Bone marrow (tissue), 2 donors: Measurements from ENCODE around the gene USP26.
"Not testable (repeated sequence)": the region's sequence is repeated elsewhere in the genome, so short reads cannot be mapped to it uniquely, and the experiment has no call there.

ENCODE experiments used
- DNase-seq, 2 donors: peaks; one replicate each; lab custom pipeline; 2025; lab: John Stamatoyannopoulos, UW

USP26 gene

DNA sequence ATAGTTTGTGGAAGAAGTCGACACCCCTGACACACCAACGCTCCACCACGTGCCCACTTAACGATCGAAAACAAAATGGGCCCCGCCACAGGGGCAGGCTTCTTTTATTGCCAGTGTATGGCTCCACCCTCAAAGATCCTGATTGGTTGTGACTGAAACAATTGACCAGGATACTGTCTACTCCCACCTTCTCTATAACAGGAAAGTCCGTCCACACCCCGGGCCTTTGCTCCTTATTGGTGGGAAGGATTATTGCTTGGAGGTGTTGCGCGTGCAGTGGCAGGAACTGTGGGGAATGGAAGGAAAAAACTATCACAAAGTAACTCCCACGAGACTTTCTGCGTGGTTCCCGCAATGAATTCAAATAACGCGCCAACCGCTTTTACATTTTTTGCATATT is at the start of gene USP26:
Gene USP26, minus strand, starts transcription at position 79 of the 400 bp plus-strand sequence. CDS start 68,889 bp downstream, outside the sequence.
- no peak for DNase-seq

DNA sequence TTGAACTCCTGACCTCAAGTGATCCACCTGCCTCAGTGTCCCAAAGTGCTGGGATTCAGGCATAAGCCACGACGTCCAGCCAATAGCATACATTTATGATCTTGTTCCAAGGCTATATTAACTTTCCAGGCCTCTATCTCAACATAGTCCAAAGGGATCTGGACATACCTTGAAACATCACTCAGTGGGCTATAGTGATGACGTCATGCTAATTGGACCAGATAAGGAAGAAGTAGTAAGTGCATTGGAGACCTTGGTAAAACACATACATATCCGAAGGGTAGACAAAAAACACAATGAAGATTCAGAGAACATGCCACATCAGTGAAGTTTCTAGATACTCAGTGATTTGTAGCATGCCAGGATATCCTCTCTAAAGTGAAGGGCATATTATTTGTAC is 37.4 kb upstream of the USP26 start:
- no peak for DNase-seq

- DNase-seq = no peak
These were observed 23.5 kb upstream of the USP26 start for GRCh38 chrX:133120406-133120805.

- no peak for DNase-seq
These were observed 2.7 kb downstream of the USP26 start for GRCh38 chrX:133094098-133094731.

DNA sequence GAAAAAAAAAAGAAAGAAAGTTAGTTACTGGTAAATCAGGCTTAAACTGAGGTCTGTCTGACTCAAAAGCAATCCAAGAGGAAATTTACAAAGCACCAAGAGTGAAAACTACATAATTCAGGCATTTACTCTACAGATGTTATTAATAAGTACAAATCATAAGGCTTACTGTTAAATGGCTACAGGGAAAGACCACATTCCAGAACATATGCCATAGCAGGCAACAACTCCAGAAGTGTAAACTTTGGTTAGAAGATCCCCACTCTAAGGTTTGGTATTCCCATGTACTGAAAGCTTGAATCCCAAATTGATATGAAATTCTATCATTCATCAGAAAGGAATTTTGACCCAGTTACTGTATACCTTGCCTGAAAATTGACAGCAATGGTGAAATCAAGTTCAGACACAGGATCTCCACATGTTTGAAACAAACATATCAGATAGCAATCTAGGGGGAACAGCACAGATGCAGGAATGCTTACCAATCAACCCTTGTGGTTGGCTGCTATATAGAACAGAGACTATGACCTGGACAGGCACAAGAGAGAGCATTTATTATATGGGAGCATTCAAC is 6.6 kb downstream of the USP26 start:
- no peak for DNase-seq

- DNase-seq = no peak
These were observed 7.5 kb downstream of the USP26 start for GRCh38 chrX:133089411-133089810.

DNA sequence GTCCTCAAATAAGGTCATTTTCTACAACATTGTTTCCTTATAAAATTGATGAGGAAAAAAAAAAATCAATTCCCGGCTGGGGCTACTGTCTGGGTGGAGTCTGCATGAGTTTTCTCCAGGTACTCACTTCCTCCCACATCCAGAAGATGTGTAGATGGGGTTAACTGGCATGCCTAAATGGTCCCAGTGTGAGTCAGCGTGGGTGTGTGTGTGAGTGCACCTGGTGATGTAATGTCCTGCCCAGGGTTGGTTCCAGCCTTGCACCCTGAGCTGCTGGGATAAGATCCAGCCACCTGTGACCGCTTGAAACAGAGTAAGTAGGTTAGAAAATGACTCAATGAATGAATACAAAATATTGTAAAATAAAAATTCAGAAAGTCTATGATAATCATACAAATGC is 11.1 kb downstream of the USP26 start:
- DNase-seq = no peak

GRCh38 chrX:133085056-133085455 is 11.9 kb downstream of the USP26 start:
- not testable (repeated sequence) for DNase-seq

DNA sequence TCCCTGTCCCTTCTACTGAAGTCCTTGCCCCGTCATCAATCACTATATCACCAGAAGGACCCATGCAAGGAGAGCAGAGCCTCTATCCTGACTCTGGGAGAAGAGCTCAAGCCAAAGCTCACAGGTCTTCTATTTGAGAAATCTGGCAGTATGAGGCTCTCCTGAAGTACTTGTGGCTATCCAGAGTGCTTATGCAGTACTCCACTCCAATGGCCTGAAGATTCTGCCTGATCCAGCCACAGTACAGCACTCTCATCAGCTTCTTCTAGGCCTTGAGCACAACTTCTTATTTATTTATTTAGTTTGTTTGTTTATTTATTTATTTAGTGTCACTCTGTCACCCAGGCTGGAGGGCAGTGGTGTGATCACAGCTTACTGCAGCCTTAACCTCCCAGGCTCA is 13.0 kb downstream of the USP26 start:
- DNase-seq = no peak

GRCh38 chrX:133081990-133082389 is 14.9 kb downstream of the USP26 start:
- DNase-seq = no peak

DNA sequence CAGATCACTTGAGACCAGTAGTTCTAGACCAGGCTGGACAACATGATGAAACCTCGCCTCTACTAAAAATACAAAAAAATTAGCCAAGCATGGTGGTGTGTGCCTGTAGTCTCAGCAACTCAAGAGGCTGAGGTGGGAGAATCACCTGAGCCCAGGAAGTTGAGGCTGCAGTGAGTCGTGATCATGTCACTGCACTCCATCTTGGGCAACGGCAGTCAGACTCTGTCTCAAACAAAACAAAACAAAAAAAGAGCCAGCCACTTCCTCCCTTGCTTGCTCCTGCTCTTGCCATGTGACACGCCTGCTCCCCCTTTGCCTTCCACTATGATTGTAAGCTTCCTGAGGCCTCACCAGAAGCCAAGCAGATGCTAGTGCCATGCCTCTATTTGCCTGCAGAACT is 19.1 kb downstream of the USP26 start:
- not testable (repeated sequence) for DNase-seq

- no peak for DNase-seq
These were observed 24.3 kb downstream of the USP26 start for GRCh38 chrX:133072566-133072965.

DNA sequence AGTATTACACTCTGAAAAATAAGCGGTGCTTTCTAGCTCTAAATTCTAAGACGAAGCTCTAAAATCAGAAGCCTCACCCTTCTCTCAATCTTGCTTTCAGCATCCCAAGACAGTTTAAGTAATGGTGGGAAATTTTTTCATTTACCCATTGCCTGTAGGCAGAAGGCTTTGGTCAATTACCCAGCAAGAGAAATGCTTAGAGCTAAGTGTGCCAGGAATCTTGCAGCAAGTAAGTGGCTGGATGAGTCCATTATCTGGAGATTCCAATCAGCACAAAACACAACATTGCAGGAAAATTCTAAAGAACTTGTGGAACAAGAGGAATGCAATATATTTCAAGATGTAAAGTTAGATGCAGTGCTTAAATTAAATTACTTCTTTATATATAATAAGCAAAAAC is 28.4 kb downstream of the USP26 start:
- no peak for DNase-seq

DNA sequence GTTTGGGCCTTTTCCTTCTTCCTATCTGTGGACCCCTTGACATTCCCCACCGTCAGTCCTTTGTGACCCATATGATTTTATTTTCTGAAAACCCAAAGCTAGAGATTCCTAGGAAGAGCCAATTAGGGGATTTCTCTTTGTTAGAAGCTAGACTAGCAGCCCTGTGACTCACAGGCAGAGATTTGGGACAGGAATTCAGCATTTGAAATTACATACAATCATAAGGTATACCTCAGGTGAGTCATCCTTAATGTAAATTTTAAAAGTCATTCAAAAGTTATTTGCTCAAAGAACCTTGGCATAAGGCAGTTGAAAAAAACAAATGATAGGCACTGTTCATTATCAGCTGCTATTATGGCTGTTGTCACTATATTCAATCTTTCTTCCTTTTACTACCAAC is 40.6 kb downstream of the USP26 start:
- no peak for DNase-seq

- no peak for DNase-seq
These were observed 42.0 kb downstream of the USP26 start for GRCh38 chrX:133054761-133055405.

DNA sequence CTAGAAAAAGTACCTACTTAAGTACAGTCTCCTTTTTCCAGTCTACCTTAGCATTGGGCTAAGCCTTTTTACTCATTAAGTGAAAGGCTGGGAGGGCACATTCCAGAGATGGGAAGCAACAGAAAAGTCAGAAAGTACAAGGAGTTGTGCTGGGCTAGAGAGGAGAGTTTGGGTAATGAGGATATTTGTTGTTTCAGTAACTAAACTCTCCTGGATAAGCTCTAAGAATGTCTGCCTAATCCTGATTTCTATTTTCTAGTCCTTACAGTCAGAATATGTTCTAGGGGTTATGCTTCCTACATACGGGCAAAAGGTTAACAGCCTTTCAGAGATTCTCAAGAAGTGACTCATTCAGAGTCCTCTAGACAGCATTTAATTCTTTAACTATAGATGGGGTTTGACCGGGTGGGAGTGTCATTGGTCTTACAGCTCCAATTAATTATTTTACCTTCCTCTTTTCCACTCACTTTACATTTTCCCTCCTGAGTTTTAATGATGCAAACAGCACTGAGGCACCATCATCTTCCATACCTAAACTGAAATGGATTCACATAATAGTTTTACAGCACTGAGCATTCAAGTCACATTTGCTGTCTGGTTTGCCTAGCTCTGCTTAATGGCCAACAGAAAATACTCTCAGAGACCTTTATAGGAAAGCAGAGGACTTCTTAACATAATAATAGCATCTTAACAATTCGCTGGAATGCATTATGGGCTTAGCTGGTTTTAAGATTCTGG is 42.9 kb downstream of the USP26 start:
- no peak for DNase-seq

DNA sequence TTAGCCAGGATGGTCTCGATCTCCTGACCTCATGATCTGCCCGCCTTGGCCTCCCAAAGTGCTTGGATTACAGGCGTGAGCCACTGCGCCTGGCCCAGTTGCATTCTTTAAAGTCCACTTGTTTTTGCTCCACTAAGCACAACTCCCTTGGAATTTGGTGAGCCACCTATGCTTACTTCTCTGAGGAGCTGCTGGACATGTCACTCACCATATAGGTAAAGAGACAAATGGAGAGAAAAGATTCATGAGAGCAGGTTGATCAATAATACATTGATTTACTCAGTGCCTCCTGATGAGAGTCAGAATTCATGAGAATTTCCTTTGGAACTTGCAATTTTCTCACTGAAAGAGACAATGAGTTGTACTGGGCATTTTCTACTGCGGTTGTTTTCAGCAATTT is 48.2 kb downstream of the USP26 start:
- no peak for DNase-seq

GRCh38 chrX:133046601-133047000 is 50.3 kb downstream of the USP26 start:
- DNase-seq = no peak

DNA sequence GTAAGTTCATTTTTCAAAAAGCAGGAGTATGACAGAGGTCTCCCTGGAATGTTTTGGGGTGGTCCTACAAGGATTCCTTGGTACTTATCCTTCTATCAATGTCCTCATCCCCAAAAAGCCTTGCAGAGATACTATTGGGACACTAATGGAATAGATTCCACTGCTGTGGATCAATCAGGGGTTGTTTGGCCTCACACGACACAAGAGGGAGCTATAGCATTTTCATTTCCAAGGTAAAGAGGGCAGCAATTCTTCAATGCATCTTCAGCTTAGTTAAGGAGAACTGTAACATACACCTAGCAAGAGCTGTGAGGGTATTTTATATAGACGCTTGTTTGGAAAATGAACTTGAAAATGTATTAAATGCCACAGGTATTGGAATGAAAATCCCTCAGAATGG is 50.9 kb downstream of the USP26 start:
- no peak for DNase-seq

- not testable (repeated sequence) for DNase-seq
These were observed 52.6 kb downstream of the USP26 start for GRCh38 chrX:133044145-133044786.

DNA sequence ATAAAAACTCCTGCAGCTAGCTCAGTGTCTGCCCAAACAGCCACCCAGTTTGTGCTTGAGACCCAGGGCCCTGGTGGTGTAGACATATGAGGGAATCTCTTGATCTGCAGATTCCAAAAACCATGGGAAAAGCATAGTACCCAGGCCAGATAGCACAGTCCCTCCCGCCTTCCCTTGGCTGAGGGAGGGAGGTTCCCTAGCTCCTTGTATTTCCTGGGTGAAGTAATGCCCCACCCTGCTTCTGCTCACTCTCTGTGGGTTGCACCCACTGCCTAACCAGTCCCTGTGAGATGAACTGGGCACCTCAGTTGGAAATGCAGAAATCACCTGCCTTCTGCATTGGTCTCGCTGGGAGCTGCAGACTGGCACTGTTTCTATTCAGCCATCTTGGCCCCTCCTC is 54.6 kb downstream of the USP26 start:
- no peak for DNase-seq

DNA sequence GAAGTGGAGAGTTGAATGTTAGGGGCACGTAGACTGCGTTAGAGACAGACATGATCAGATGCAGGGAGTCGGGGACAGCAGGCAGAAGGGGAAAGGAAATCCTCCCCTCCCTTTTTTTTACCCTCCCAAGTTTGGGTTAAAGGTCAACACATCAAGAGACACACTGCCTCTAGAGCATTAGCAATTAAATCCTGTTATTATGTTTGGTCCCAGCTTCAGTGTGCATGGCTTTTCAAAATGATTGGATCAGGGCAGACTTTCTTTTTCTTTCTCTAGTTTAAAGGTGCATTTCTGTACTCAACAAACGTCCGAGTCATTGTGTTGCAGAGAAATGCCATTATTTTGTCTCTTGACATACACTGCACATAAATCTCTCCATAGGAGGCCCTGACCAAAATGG is 63.9 kb downstream of the USP26 start:
- no peak for DNase-seq
